GM12891 (cell line): ENCODE measurements around the gene KITLG.
"Not testable (repeated sequence)": the region's sequence is repeated elsewhere in the genome, so short reads cannot be mapped to it uniquely, and the experiment has no call there.

Experiments used
- DNase-seq: peaks from one replicate; pipeline ENCODE4 v3.0.0; 2011; ENCODE audit warnings: low spot score; ENCODE audit not compliant: insufficient read length
- FAIRE-seq: peaks from 2 replicates; lab custom pipeline; 2011; peaks lifted over from hg19 to GRCh38; lab: Jason Lieb, UNC
- PAX5 ChIP-seq: IDR thresholded peaks from 2 replicates; pipeline ENCODE4 v1.6.1; 2011; ENCODE audit warnings: low read length, moderate library complexity, mild to moderate bottlenecking; ENCODE audit not compliant: insufficient read depth, severe bottlenecking
- POLR2A ChIP-seq: IDR thresholded peaks from 2 replicates; pipeline ENCODE4 v1.6.1; 2011; ENCODE audit warnings: low read depth, low read length, control low read depth
- POLR2AphosphoS5 ChIP-seq: IDR thresholded peaks from 2 replicates; pipeline ENCODE4 v1.6.1; 2011; ENCODE audit warnings: low read depth, low read length, control low read depth
- POU2F2 ChIP-seq: IDR thresholded peaks from 2 replicates; pipeline ENCODE4 v1.6.1; 2011; ENCODE audit warnings: low read depth, mild to moderate bottlenecking, control low read depth, low read length, moderate library complexity
- SPI1 ChIP-seq: IDR thresholded peaks from 2 replicates; pipeline ENCODE4 v1.6.1; 2011; ENCODE audit warnings: low read depth, low read length, control low read depth
- TAF1 ChIP-seq: IDR thresholded peaks from 2 replicates; pipeline ENCODE4 v1.6.1; 2011; ENCODE audit warnings: low read depth, low read length, control low read depth

The KITLG gene

DNA sequence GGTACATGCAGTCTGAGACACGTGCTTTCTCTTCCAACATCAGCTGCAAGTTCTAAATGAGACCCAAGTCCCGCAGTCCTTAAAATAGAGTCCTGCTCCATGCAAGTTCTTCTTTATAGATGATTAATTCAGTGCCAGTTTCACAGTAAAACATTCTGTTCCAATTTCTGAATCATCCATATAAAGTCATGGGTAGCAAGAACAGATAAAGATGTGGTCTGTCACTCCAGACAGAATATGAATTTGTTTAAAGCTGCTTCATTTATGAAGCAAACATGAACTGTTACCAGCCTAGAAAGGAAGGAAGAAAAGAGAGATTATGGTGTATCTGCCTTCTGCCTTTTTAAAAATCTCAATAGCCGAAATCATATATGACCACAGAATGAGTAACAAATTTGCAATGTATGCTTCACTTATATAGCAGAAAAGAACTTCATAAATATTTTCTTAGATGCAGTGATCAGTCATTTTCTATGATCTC is 83.3 kb downstream of the KITLG start:
- TF ChIP-seq SPI1 (no peak), POLR2A (no peak), POLR2AphosphoS5 (no peak), PAX5 (no peak), POU2F2 (no peak), TAF1 (no peak)
- FAIRE-seq (no peak), DNase-seq (no peak)

DNA sequence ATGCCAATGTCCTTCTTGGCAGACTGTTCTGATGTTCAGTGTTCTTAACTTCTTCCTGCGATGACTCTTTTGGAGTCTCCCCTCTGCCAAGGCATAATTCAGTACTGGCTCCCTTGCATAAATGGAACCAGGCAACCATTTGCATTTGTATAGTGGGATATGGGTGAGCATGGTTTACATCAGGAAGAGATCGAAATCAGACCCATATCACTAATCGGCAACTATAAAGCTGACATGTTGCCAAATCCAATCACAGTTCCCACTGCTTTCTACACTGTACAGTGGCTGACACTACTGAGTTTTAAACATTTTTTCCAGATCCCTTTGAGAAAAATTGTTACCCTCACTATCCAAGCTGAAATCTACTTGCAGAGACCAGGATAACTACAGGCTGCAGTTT is 83.8 kb downstream of the KITLG start:
- DNase-seq = no peak
- FAIRE-seq = no peak
- TF ChIP-seq TAF1 = no peak
- no peak for TF ChIP-seq POU2F2
- no peak for TF ChIP-seq POLR2A

DNA sequence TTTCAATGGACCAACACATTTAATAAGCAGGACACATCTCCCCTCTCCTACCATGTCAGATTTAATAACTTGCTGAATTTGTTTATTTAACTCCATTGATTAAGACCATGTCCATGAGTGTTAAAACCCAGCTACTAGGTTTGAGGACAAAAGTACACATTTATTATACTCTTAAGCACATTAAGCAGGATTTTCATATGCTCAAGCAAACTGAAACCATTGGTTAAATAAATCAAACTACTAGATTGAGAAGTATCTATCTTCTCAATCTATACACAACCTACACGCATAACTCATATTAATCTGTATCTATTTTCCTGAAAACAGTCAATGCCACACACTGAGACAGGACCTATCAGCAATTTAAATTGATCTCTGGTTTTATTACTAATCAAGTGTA is 85.2 kb downstream of the KITLG start:
- DNase-seq (no peak), FAIRE-seq (no peak)
- TF ChIP-seq POLR2AphosphoS5 (no peak), TAF1 (no peak), SPI1 (no peak), POLR2A (no peak), PAX5 (no peak), POU2F2 (no peak)

DNA sequence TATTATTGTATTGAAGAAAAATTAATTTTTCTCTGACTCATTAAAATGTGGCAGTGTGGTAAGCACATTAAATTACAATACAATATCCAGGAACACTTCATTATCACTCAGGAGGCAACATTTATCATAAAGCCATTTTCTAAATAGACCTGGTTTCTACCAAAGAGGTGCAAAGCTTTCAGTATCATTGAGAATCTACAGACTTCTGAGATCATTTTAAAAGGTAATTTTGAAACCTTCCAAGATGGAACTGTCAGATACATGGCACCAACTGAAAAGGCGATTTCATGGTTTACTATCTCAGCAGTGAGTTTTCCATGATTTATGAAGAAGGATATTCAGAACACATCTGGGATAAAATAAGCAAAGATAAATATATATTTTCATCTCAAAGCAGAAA is 85.8 kb downstream of the KITLG start:
- TF ChIP-seq SPI1 (no peak), PAX5 (no peak), POU2F2 (no peak), POLR2AphosphoS5 (no peak), POLR2A (no peak), TAF1 (no peak)
- FAIRE-seq = no peak
- no peak for DNase-seq

DNA sequence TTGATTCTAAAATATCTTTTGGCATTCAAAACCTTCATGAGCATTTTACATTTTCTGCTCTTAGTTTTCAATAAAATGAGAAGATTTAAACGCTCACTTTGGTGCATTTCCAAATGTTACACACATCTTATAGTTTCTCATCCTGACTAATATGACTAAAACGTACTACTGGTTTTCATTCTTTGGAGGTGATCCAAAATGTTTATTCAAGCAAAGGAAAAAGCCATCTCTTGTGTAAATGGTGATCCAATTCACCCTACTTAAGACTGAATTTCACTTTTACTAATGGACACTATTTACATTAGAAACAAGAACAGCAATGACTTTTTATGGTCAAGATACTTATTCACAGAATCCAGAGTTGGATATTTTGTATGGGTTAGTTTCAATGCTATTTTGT is 86.6 kb downstream of the KITLG start:
- TF ChIP-seq POLR2A = no peak
- TF ChIP-seq POLR2AphosphoS5 = no peak
- TF ChIP-seq SPI1 = no peak
- no peak for TF ChIP-seq TAF1
- TF ChIP-seq PAX5 = no peak
- no peak for TF ChIP-seq POU2F2
- FAIRE-seq (no peak), DNase-seq (no peak)

DNA sequence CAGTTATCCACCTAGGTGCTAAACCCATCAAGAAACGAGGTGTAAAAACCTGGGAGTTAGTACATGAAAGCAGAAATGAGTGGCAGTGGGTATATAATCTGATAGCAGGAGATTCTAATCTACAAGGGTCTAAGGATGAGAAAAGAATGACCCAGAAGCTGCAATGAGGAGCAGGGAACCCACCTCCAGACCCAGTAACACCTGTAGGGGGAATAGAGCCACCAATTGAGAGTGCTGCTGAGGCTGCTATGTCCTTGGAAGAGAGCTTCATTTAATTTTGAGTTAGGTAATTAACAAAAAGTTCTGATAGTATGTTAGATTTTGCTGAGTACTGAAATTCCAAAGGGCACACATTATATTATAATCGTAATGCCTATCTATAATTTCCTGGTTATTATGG is 89.8 kb downstream of the KITLG start:
- no peak for DNase-seq
- no peak for FAIRE-seq
- TF ChIP-seq POLR2AphosphoS5 = no peak
- TF ChIP-seq POLR2A = no peak
- TF ChIP-seq PAX5 = no peak
- TF ChIP-seq SPI1 = no peak
- no peak for TF ChIP-seq POU2F2
- TF ChIP-seq TAF1 = no peak

DNA sequence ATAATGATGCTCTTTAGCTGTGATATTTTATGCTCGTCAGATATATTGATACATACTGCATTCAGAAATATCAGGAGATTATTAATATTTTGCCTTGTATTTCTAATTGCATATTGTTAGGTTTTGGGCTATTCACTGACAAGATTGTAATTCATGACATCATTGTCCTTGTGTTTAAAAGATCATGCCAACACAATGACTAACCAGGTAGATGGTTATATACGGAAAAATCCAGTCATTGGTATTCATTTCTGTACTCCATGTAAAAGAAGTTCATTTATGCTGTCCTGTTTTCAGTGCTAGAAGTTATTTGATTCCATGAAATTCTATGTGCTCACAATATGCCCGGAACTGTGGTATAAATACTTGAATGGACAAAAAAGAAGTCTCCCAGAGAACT is 107.5 kb downstream of the KITLG start:
- DNase-seq (no peak), FAIRE-seq (no peak)
- TF ChIP-seq SPI1 = no peak
- TF ChIP-seq POLR2AphosphoS5 = no peak
- TF ChIP-seq TAF1 = no peak
- no peak for TF ChIP-seq POU2F2
- no peak for TF ChIP-seq POLR2A
- TF ChIP-seq PAX5 = no peak

DNA sequence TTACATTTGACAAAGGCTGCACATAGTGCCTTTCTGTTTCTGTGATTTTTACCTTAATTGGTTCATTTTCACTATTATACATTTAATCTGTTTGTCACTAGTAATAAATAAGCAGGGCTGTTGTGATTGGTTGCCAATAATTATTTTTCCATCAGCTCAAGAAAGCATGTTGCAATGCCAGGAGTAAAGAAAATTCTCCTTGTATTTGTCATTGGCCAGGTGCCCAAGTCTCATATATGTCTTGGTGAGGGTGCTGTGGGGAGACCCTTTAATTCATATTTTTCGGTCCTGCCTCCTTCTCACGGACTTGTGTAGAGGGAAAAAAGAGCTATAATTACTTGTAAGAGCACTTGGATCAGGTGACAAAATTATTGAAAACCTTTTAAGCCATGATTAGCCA is 108.0 kb downstream of the KITLG start:
- DNase-seq = no peak
- no peak for FAIRE-seq
- TF ChIP-seq POU2F2 (no peak), PAX5 (no peak), SPI1 (no peak), POLR2AphosphoS5 (no peak), POLR2A (no peak), TAF1 (no peak)

DNA sequence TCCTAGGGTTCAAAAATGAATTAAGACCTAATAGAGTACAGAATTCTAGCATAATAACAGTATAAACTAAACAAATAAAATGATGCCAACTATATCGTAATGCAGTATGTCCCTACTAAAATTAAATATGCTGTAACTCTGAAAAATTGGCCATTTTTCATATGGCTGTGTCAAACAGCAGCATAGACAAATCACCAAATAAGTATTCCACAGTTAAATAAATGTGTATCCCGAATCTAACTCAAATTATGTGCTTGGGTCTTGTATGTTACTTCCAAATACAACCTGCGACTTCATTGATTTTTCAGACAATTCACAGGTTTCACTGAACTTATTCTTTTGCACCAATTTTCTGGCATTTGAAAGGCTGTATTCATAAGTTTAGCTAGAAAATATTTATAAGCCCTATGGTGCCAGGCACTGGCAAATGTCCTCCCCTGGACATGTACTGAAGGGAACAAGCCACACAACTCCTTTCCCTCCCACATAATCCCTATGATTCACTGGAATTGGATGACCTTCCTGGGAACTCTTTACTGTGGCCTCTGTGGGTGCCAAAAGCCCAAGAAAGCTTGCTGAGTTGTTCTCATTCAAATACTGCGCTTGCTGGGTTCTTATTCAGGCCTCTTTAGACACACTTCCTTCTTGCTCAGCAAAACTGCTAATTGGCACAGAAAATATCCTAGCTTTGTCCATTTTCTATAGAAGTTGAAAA is 108.8 kb downstream of the KITLG start:
- FAIRE-seq (no peak), DNase-seq (no peak)
- no peak for TF ChIP-seq SPI1
- TF ChIP-seq TAF1 = no peak
- TF ChIP-seq POLR2A = no peak
- no peak for TF ChIP-seq POLR2AphosphoS5
- TF ChIP-seq PAX5 = no peak
- no peak for TF ChIP-seq POU2F2

DNA sequence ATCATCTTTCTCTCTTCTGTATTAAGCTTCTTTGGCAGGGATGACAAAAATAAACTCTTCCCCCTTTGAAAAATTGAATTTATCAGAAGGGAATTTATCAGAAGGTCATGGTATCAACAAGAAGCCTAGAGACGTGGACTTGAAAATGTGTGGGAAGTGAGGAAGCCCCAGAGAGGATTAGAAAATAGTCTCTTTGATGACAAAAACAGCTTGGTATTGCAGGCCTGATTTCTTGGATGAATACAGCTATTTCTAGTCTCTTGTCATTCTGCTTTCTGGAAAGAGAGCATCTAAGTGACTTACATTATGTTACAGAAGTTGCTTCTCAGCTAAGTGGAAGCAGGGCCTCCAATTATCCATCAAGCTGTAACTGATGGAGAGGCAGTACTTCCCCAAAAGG is 111.1 kb downstream of the KITLG start:
- DNase-seq (no peak), FAIRE-seq (no peak)
- TF ChIP-seq TAF1 (no peak), PAX5 (no peak), SPI1 (no peak), POLR2AphosphoS5 (no peak), POLR2A (no peak), POU2F2 (no peak)

DNA sequence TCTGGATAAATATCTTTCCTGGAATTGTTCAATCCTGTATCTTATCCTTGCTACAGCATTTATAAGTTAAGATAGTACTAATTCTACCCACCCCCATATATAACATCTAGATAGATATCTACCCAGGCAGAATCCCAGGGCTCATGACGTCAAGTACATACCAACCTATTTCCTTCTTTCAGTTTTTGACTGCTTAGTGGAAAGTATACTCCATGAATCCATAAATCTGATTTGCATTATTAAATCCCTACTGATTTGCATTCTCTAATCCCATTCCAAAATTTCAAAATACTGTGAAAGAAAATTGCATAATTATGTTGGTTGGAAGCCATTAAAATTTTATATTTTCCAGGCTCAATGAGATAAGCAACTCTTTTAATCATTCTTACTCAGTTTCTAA is 111.7 kb downstream of the KITLG start:
- DNase-seq (no peak), FAIRE-seq (no peak)
- no peak for TF ChIP-seq SPI1
- TF ChIP-seq POU2F2 = no peak
- TF ChIP-seq POLR2AphosphoS5 = no peak
- no peak for TF ChIP-seq TAF1
- TF ChIP-seq POLR2A = no peak
- no peak for TF ChIP-seq PAX5

DNA sequence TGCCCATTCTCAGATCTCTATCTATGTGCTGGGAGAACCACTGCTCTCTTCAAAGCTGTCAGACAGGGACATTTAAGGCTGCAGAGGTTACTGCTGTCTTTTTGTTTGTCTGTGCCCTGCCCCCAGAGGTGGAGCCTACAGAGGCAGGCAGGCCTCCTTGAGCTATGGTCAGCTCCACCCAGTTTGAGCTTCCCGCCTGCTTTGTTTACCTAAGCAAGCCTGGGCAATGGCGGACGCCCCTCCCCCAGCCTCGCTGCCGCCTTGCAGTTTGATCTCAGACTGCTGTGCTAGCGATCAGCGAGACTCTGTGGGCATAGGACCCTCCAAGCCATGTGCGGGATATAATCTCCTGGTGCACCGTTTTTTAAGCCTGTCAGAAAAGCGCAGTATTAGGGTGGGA is 113.6 kb downstream of the KITLG start:
- not testable (repeated sequence) for DNase-seq, FAIRE-seq
